HG03175 (cell line): Measurements from ENCODE around the gene PHTF2.

ENCODE experiments used
- ATAC-seq: cut with Tn5 transposase; IDR thresholded peaks from one replicate; pipeline ENCODE4 v1.9.1; 2021; ENCODE audit warnings: mild to moderate bottlenecking, moderate library complexity; ENCODE audit not compliant: unreplicated experiment

PHTF2 gene

GRCh38 chr7:77791956-77792355 lies 6.6 kb upstream of the PHTF2 start:
- ATAC-seq = no peak

GRCh38 chr7:77794000-77794399 lies 4.6 kb upstream of the PHTF2 start:
- no peak for ATAC-seq

- ATAC-seq = no peak
Measured at GRCh38 chr7:77796109-77796508, 2.5 kb upstream of the PHTF2 start.

GRCh38 chr7:77796960-77797359 lies 1.6 kb upstream of the PHTF2 start:
- ATAC-seq = no peak

- peak; percentile 32 for ATAC-seq
Measured at GRCh38 chr7:77797734-77798393, 709 bp upstream of the PHTF2 start.

- ATAC-seq = no peak
Measured at GRCh38 chr7:77799078-77799964, 748 bp downstream of the PHTF2 start.

- ATAC-seq = no peak
Measured at GRCh38 chr7:77800158-77800557, 1.6 kb downstream of the PHTF2 start.

- ATAC-seq = no peak
Measured at GRCh38 chr7:77800730-77801129, 2.2 kb downstream of the PHTF2 start.

- no peak for ATAC-seq
Measured at GRCh38 chr7:77802557-77803405, 4.2 kb downstream of the PHTF2 start.

GRCh38 chr7:77806425-77806824 lies 7.9 kb downstream of the PHTF2 start:
- no peak for ATAC-seq

GRCh38 chr7:77808517-77808916 lies 9.9 kb downstream of the PHTF2 start:
- ATAC-seq = no peak

GRCh38 chr7:77811516-77812289 lies 13.1 kb downstream of the PHTF2 start:
- no peak for ATAC-seq

GRCh38 chr7:77812290-77812685 lies 13.7 kb downstream of the PHTF2 start:
- ATAC-seq = no peak

- ATAC-seq = no peak
Measured at GRCh38 chr7:77813180-77813579, 14.6 kb downstream of the PHTF2 start.

- no peak for ATAC-seq
Measured at GRCh38 chr7:77819021-77819420, 20.4 kb downstream of the PHTF2 start.

GRCh38 chr7:77820967-77821366 lies 22.4 kb downstream of the PHTF2 start:
- ATAC-seq = no peak

GRCh38 chr7:77822269-77822668 lies 23.7 kb downstream of the PHTF2 start:
- no peak for ATAC-seq

GRCh38 chr7:77823787-77824186 lies 25.2 kb downstream of the PHTF2 start:
- peak; percentile 40 for ATAC-seq

GRCh38 chr7:77824636-77825035 lies 26.1 kb downstream of the PHTF2 start:
- ATAC-seq = no peak

GRCh38 chr7:77825131-77825530 lies 26.6 kb downstream of the PHTF2 start:
- no peak for ATAC-seq

GRCh38 chr7:77826300-77826699 lies 27.7 kb downstream of the PHTF2 start:
- ATAC-seq = no peak
